Ovary (tissue), 3 donors: ENCODE measurements around the gene SUPT20HL1.

ENCODE experiments used
- CTCF ChIP-seq, 3 donors: fragments of 450-650 bp in 2 of 3; fragments of 200-600 bp in 1 of 3; IDR thresholded peaks; one replicate each; pipeline versions ENCODE4 v1.5.1 to v1.8.0; 2016 to 2022; ENCODE audit warnings: antibody characterized with exemption in 3 of 3, mild to moderate bottlenecking in 1 of 3
- EP300 ChIP-seq: sonication (generic); formaldehyde crosslinking; IDR thresholded peaks from one replicate; pipeline ENCODE4 v1.6.1; 2017; ENCODE audit warnings: antibody characterized with exemption
- POLR2A ChIP-seq: fragments of 450-650 bp; IDR thresholded peaks from one replicate; pipeline ENCODE4 v1.6.1; 2017; ENCODE audit warnings: antibody characterized with exemption, mild to moderate bottlenecking, moderate library complexity
- donor health status: DM: no; HTN: no; CAD: no.

DNA sequence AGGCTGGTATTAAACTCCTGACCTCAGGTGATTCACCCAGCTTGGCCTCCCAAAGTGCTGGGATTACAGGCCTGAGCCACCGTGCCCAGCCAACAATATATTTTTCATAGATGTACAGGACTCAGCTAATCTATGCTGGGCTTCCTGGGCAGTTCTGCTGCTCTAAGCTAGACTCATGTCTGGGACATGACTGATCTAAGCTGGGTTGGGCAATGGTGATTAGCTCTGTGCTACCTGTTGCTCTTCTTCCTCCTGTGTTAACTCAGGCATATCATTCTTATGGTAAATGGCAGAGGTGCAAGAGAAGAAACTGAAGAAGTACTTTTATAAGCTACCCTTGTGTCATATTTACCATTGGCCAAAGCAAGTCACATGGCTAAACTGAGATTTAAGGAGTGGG, 35.2 kb upstream of the SUPT20HL1 start:
- no peak for TF ChIP-seq POLR2A
- TF ChIP-seq CTCF (IDR thresholded peaks at IDR 0.05) = no peak
- no peak for TF ChIP-seq EP300
